Right lobe of liver (tissue), 4 donors: Measurements from ENCODE around the gene DOK4.

Experiments
- CTCF ChIP-seq, 4 donors: fragments of 200-600 bp in 3 of 4; fragments of 450-650 bp in 1 of 4; IDR thresholded peaks; one replicate each; pipeline versions ENCODE4 v1.5.1 to v1.8.0; 2016 to 2022; ENCODE audit warnings: antibody characterized with exemption in 4 of 4, mild to moderate bottlenecking in 2 of 4
- POLR2A ChIP-seq: fragments of 450-650 bp; IDR thresholded peaks from one replicate; pipeline ENCODE4 v1.6.1; 2017; ENCODE audit warnings: antibody characterized with exemption, mild to moderate bottlenecking
- donor health status: DM: no; HTN: no; CAD: no.
- donor health status: DM: no; HTN: no; CAD: no.
- donor health status: DM: no; HTN: yes; CAD: no.

- TF ChIP-seq POLR2A (no peak), CTCF (IDR thresholded peaks at IDR 0.05) (no peak)
Measured at GRCh38 chr16:57510016-57510871, 24.0 kb upstream of the DOK4 start.
